GM23338 (cell line): ENCODE measurements around the gene PAK4. TPM values are rescaled to one million over a fixed set of nuclear protein-coding genes. Genes with fewer than 3 reads are reported as not detected.

Experiments used
- ATAC-seq: fragments of 200-7000 bp; cut with Tn5 transposase; 3 replicates; pipeline ENCODE4 v1.9.1; 2020
- DNase-seq: peaks from one replicate; pipeline ENCODE4 v3.0.0-alpha.2; 2015; ENCODE audit warnings: low spot score
- H2AFZ ChIP-seq: fragments of 200-600 bp; sonication (generic); 2 replicates; pipeline ENCODE4 v1.8.0; 2016; ENCODE audit warnings: antibody characterized with exemption, mild to moderate bottlenecking, moderate library complexity
- H3F3A ChIP-seq: fragments of 200-600 bp; sonication (generic); replicated peaks from 2 replicates; pipeline ENCODE4 v1.8.0; 2017; ENCODE audit warnings: antibody characterized with exemption, mixed run types, low read depth
- H3K27ac ChIP-seq: fragments of 200-600 bp; sonication (generic); 2 replicates; pipeline ENCODE4 v1.6.1; 2016; ENCODE audit warnings: low read depth
- H3K27me3 ChIP-seq: fragments of 200-600 bp; sonication (generic); 2 replicates; pipeline ENCODE4 v1.8.0; 2016; ENCODE audit warnings: mild to moderate bottlenecking, mixed run types, moderate library complexity; ENCODE audit not compliant: insufficient read depth
- H3K36me3 ChIP-seq: fragments of 200-600 bp; sonication (generic); 2 replicates; pipeline ENCODE4 v1.8.0; 2016; ENCODE audit warnings: mild to moderate bottlenecking; ENCODE audit not compliant: insufficient read depth
- H3K4me1 ChIP-seq: fragments of 200-600 bp; sonication (generic); 2 replicates; pipeline ENCODE4 v1.8.0; 2016; ENCODE audit warnings: mild to moderate bottlenecking, moderate library complexity; ENCODE audit not compliant: insufficient read depth
- H3K4me2 ChIP-seq: fragments of 200-600 bp; sonication (generic); 2 replicates; pipeline ENCODE4 v1.7.1; 2017; ENCODE audit warnings: mixed run types
- H3K4me3 ChIP-seq: fragments of 200-600 bp; sonication (generic); 2 replicates; pipeline ENCODE4 v1.6.1; 2016; ENCODE audit warnings: mixed run types
- H3K79me2 ChIP-seq: fragments of 200-600 bp; sonication (generic); replicated peaks from 2 replicates; pipeline ENCODE4 v1.8.0; 2017; ENCODE audit warnings: mild to moderate bottlenecking; ENCODE audit not compliant: insufficient read depth
- H3K9me2 ChIP-seq: fragments of 200-600 bp; sonication (generic); 2 replicates; pipeline ENCODE4 v1.8.0; 2017; ENCODE audit not compliant: insufficient read depth
- H4K20me1 ChIP-seq: fragments of 200-600 bp; sonication (generic); replicated peaks from 2 replicates; pipeline ENCODE4 v1.8.0; 2017; ENCODE audit warnings: mild to moderate bottlenecking; ENCODE audit not compliant: insufficient read depth
- H3K27ac Mint-ChIP-seq: 2 replicates; pipeline ENCODE4 v1.8.0; 2020; ENCODE audit warnings: inconsistent platforms, mild to moderate bottlenecking, moderate library complexity, mixed read lengths
- H3K27me3 Mint-ChIP-seq: 3 replicates; pipeline ENCODE4 v1.8.0; 2022; ENCODE audit warnings: low read depth, mild to moderate bottlenecking, moderate library complexity, mixed read lengths, inconsistent platforms; ENCODE audit not compliant: insufficient read depth, poor library complexity
- H3K36me3 Mint-ChIP-seq: 3 replicates; pipeline ENCODE4 v1.8.0; 2021; ENCODE audit warnings: low read depth, mild to moderate bottlenecking, inconsistent platforms, moderate library complexity, mixed read lengths
- H3K4me1 Mint-ChIP-seq: 3 replicates; pipeline ENCODE4 v1.8.0; 2020; ENCODE audit warnings: mild to moderate bottlenecking, inconsistent platforms, mixed read lengths
- H3K4me3 Mint-ChIP-seq: 3 replicates; pipeline ENCODE4 v1.8.0; 2021; ENCODE audit warnings: moderate library complexity, mild to moderate bottlenecking, inconsistent platforms, mixed read lengths
- H3K9me3 Mint-ChIP-seq: 3 replicates; pipeline ENCODE4 v1.8.0; 2020; ENCODE audit warnings: moderate library complexity, mild to moderate bottlenecking, inconsistent platforms, mixed read lengths
- CREB1 ChIP-seq: fragments of 250-450 bp; sonication (Bioruptor Pico); IDR thresholded peaks from 2 replicates; pipeline ENCODE4 v1.5.0; 2020; ENCODE audit warnings: low read depth, mild to moderate bottlenecking, moderate library complexity
- CTCF ChIP-seq, 2 experiments: fragments of 200-600 bp in 1 of 2; sonication (generic) in 1 of 2; conservative IDR thresholded peaks; 2 replicates each; pipeline versions ENCODE4 v1.5.1 to v1.6.1; 2016 to 2017; ENCODE audit warnings: antibody characterized with exemption in 2 of 2, low read depth in 2 of 2, mild to moderate bottlenecking in 2 of 2, moderate library complexity in 1 of 2
- ETS1 ChIP-seq: IDR thresholded peaks from 2 replicates; pipeline ENCODE4 v1.6.1; 2016; ENCODE audit warnings: antibody characterized with exemption
- REST ChIP-seq: IDR thresholded peaks from one replicate; pipeline ENCODE4 v1.6.1; 2018; ENCODE audit warnings: antibody characterized with exemption; ENCODE audit not compliant: unreplicated experiment
- STAT1 ChIP-seq: IDR thresholded peaks from one replicate; pipeline ENCODE4 v1.6.1; 2016; ENCODE audit warnings: antibody characterized with exemption; ENCODE audit not compliant: unreplicated experiment
- ZNF114 ChIP-seq: fragments of 250-450 bp; sonication (Bioruptor Pico); IDR thresholded peaks from 2 replicates; pipeline ENCODE4 v1.5.0; 2020; ENCODE audit warnings: mild to moderate bottlenecking, moderate library complexity
- polyA plus RNA-seq: library from polyadenylated mRNA; unstranded; fragments of >200 nt; fragmentation: Nextera tagmentation; extraction: Ambion mirVana; gene quantifications from 2 replicates; pipeline ENCODE4 v1.2.1, GENCODE V29; 2016
- total RNA-seq: library from RNA; depleted of rRNA; stranded (reverse); fragments of >200 nt; shearing (Covaris generic); gene quantifications from 2 replicates; pipeline ENCODE4 v1.2.3, GENCODE V29; 2014

Gene PAK4
- total and polyA plus RNA-seq, 2 experiments from 2014 or later = 28.7 to 35.4 TPM

- TF ChIP-seq REST (no peak), ETS1 (no peak)
Measured at GRCh38 chr19:39174142-39174541, 48.6 kb downstream of the PAK4 start (continued).

GRCh38 chr19:39174558-39175544, 49.3 kb downstream of the PAK4 start:
- no peaks in the 10 kb centered on the region; the same call in 2 of the 3 replicates for H3K36me3 Mint-ChIP-seq
- no peaks in the 10 kb centered on the region for H3K4me1 Mint-ChIP-seq
- no peak for ATAC-seq
- no peak overlapping the region for H3K4me3 Mint-ChIP-seq
- H3F3A ChIP-seq = no peaks in the 10 kb centered on the region
- H3K4me3 ChIP-seq = no peak overlapping the region
- H3K27me3 ChIP-seq = no peaks in the 10 kb centered on the region
- no peak overlapping the region for H3K4me2 ChIP-seq
- H3K9me3 Mint-ChIP-seq = no peaks in the 10 kb centered on the region
- no peaks in the 10 kb centered on the region for H3K79me2 ChIP-seq
- no peaks in the 10 kb centered on the region for H3K9me2 ChIP-seq
- H4K20me1 ChIP-seq = no peaks in the 10 kb centered on the region; the same call in 1 of the 2 replicates
- no peaks in the 10 kb centered on the region; the same call in 1 of the 2 replicates for H3K36me3 ChIP-seq
- H3K4me1 ChIP-seq = no peaks in the 10 kb centered on the region
- no peak overlapping the region for H3K27ac Mint-ChIP-seq
- peaks cover 2% of the 10 kb centered on the region for H3K27me3 Mint-ChIP-seq
- no peak overlapping the region for H3K27ac ChIP-seq
- no peak overlapping the region for H2AFZ ChIP-seq
- DNase-seq = no peak
- TF ChIP-seq REST (no peak), CREB1 (CRISPR knock-in tag) (no peak), STAT1 (no peak), ZNF114 (CRISPR knock-in tag) (no peak), ETS1 (no peak), CTCF (conservative IDR thresholded peaks at IDR 0.05; ENCODE audit: low read depth in 2 of 2) (no peak)
